Naive thymus-derived CD4-positive, alpha-beta T cell (primary cell): ENCODE results near the gene BPIFB3. TPM values are rescaled to one million over a fixed set of nuclear protein-coding genes. Genes with fewer than 3 reads are reported as not detected.

Experiments
- ATAC-seq: fragments of 150-1000 bp; cut with Tn5 transposase; 2 replicates; pipeline ENCODE4 v1.10.0; 2021; ENCODE audit warnings: mild to moderate bottlenecking, moderate library complexity
- CTCF ChIA-PET: fragments of 350-600 bp; sonication (Branson Sonifier 250); formaldehyde crosslinking; loops from one replicate; lab custom pipeline; 2021; ENCODE audit warnings: antibody characterized with exemption; lab: Charles Lee
- POLR2A ChIA-PET: fragments of 350-600 bp; sonication (Branson Sonifier 250); formaldehyde crosslinking; loops from one replicate; lab custom pipeline; 2021; ENCODE audit warnings: antibody characterized with exemption, inconsistent platforms; lab: Charles Lee
- DNase-seq, 9 donors: peaks; one replicate each; pipeline versions ENCODE4 v3.0.0 to v3.0.0-alpha.2; 2020 to 2022; ENCODE audit warnings: mixed read lengths in 1 of 9
- H3K27ac ChIP-seq: one replicate; pipeline ENCODE4 v1.7.0; 2013; ENCODE audit warnings: mild to moderate bottlenecking, low read depth, low read length, moderate library complexity
- H3K27me3 ChIP-seq, 2 donors: one replicate each; pipeline ENCODE4 v1.7.0; 2013; ENCODE audit warnings: low read length in 2 of 2, mild to moderate bottlenecking in 2 of 2, moderate library complexity in 2 of 2; ENCODE audit not compliant: control insufficient read depth in 2 of 2, insufficient read depth in 2 of 2
- H3K36me3 ChIP-seq, 3 experiments: 1 replicate in 2 of 3; 2 replicates in 1 of 3; pipeline ENCODE4 v1.7.0; 2013; ENCODE audit warnings: low read length in 3 of 3, mild to moderate bottlenecking in 3 of 3, moderate library complexity in 1 of 3; ENCODE audit not compliant: insufficient read depth in 3 of 3, control insufficient read depth in 2 of 3
- H3K4me1 ChIP-seq, 2 donors: one replicate each; pipeline ENCODE4 v1.7.0; 2013; ENCODE audit warnings: low read length in 2 of 2, mild to moderate bottlenecking in 2 of 2, moderate library complexity in 1 of 2; ENCODE audit not compliant: control insufficient read depth in 2 of 2, insufficient read depth in 2 of 2
- H3K4me3 ChIP-seq: 2 replicates; pipeline ENCODE4 v1.7.0; 2013; ENCODE audit warnings: mild to moderate bottlenecking, low read length
- H3K9me3 ChIP-seq, 3 experiments: 1 replicate in 2 of 3; 2 replicates in 1 of 3; pipeline ENCODE4 v1.7.0; 2013; ENCODE audit warnings: low read length in 3 of 3; ENCODE audit not compliant: control insufficient read depth in 2 of 3
- H3K27ac Mint-ChIP-seq, 9 donors: one replicate each; pipeline ENCODE4 v1.8.0; 2020 to 2022; ENCODE audit warnings: mixed read lengths in 9 of 9, mild to moderate bottlenecking in 8 of 9, moderate library complexity in 5 of 9, inconsistent platforms in 2 of 9
- H3K27me3 Mint-ChIP-seq, 5 donors: one replicate each; pipeline ENCODE4 v1.8.0; 2021 to 2022; ENCODE audit warnings: mixed read lengths in 5 of 5, mild to moderate bottlenecking in 1 of 5
- H3K36me3 Mint-ChIP-seq, 5 donors: one replicate each; pipeline ENCODE4 v1.8.0; 2020 to 2022; ENCODE audit warnings: mixed read lengths in 5 of 5, mild to moderate bottlenecking in 3 of 5, inconsistent platforms in 1 of 5
- H3K4me1 Mint-ChIP-seq, 7 donors: one replicate each; pipeline ENCODE4 v1.8.0; 2020 to 2022; ENCODE audit warnings: mixed read lengths in 7 of 7, mild to moderate bottlenecking in 3 of 7, inconsistent platforms in 1 of 7
- H3K4me3 Mint-ChIP-seq, 10 donors: one replicate each; pipeline ENCODE4 v1.8.0; 2020 to 2022; ENCODE audit warnings: mild to moderate bottlenecking in 10 of 10, mixed read lengths in 10 of 10, moderate library complexity in 6 of 10, inconsistent platforms in 2 of 10
- H3K9me3 Mint-ChIP-seq, 11 donors: one replicate each; pipeline ENCODE4 v1.8.0; 2020 to 2022; ENCODE audit warnings: mixed read lengths in 11 of 11, mild to moderate bottlenecking in 4 of 11, inconsistent platforms in 1 of 11, moderate library complexity in 1 of 11
- intact Hi-C, 2 donors: fragments of 100-400 bp; cut with micrococcal nuclease; formaldehyde crosslinking; loops; one replicate each; pipeline ENCODE4 v1.15.1; 2023
- polyA plus RNA-seq, 2 donors: library from polyadenylated mRNA; unstranded; fragments of 300-500 nt; fragmentation: Illumina TruSeq; gene quantifications; one replicate each; pipeline ENCODE4 v1.2.3, GENCODE V29; 2021
- total RNA-seq, 6 experiments: library from RNA in 5 of 6; stranded (reverse) in 5 of 6; gene quantifications; 1 replicate in 5 of 6; 2 replicates in 1 of 6; pipeline ENCODE4 v1.2.3 and lab custom pipeline; 2021 to 2026

The BPIFB3 gene
- total and polyA plus RNA-seq, 7 experiments from 2014 or later = not detected

GRCh38 chr20:33012327-33013189, 41.1 kb upstream of the BPIFB3 start:
- no peaks in the 10 kb centered on the region for H3K36me3 Mint-ChIP-seq
- intact Hi-C loops = no loop called here
- Histone ChIP-seq H3K9me3 (no peaks in the 10 kb centered on the region), H3K4me1 (no peaks in the 10 kb centered on the region), H3K27me3 (no peaks in the 10 kb centered on the region), H3K4me3 (no peak overlapping the region), H3K27ac (no peak overlapping the region), H3K36me3 (no peaks in the 10 kb centered on the region)
- no peaks in the 10 kb centered on the region for H3K9me3 Mint-ChIP-seq
- H3K27ac Mint-ChIP-seq = peak overlapping the region in 2 of 9 donors; percentile 4 to 34
- no peak overlapping the region for H3K4me3 Mint-ChIP-seq
- ATAC-seq (no peak), DNase-seq (no peak)
- no peaks in the 10 kb centered on the region for H3K27me3 Mint-ChIP-seq
- ChIA-PET CTCF (interaction anchor here (0.5 to 0.7 kb wide), 2 partner anchors 24 to 350 kb away, joined by 3 to 4 read pairs; no protein-coding TSS in a partner anchor), POLR2A (no interaction called here)
- peaks cover 2 to 45% (median 14%) of the 10 kb centered on the region in 7 donors for H3K4me1 Mint-ChIP-seq

DNA sequence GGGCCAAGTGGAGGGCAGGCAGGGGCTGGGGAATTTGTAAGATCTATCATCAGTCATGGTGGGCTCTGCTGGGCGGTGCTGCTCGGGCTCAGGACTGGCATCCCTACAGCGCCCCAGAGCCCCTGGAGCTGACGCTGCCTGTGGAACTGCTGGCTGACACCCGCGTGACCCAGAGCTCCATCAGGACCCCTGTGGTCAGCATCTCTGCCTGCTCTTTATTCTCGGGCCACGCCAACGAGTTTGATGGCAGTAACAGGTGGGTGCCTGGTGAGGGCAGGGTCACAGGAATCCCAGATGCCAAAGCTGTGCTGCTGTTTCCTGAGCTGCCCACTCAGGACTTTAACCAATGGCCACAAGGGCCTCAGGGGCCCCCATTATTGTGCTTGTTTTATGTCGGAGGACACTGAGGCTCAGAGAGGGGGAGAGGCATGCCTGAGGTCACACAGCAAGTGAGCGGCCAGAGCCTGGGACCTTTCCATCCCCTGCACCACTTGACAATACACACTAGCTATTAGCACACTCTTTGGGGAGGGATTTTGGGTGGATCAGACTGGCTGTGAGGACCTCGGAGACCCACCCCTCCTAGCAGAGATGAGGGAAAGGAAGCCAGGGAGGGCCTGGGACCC, 39.9 kb upstream of the BPIFB3 start:
- Histone ChIP-seq H3K4me1 (no peaks in the 10 kb centered on the region), H3K27ac (no peak overlapping the region), H3K4me3 (no peak overlapping the region), H3K36me3 (no peaks in the 10 kb centered on the region), H3K9me3 (no peaks in the 10 kb centered on the region), H3K27me3 (no peaks in the 10 kb centered on the region)
- Mint-ChIP-seq H3K9me3 (no peaks in the 10 kb centered on the region), H3K4me3 (no peak overlapping the region), H3K4me1 (peaks cover 2 to 45% (median 14%) of the 10 kb centered on the region in 7 donors), H3K27me3 (no peaks in the 10 kb centered on the region), H3K27ac (peak overlapping the region in 1 of 9 donors; percentile 38), H3K36me3 (no peaks in the 10 kb centered on the region)
- intact Hi-C loops = no loop called here
- ATAC-seq = no peak
- ChIA-PET POLR2A (no interaction called here), CTCF (no interaction called here)
- no peak for DNase-seq

DNA sequence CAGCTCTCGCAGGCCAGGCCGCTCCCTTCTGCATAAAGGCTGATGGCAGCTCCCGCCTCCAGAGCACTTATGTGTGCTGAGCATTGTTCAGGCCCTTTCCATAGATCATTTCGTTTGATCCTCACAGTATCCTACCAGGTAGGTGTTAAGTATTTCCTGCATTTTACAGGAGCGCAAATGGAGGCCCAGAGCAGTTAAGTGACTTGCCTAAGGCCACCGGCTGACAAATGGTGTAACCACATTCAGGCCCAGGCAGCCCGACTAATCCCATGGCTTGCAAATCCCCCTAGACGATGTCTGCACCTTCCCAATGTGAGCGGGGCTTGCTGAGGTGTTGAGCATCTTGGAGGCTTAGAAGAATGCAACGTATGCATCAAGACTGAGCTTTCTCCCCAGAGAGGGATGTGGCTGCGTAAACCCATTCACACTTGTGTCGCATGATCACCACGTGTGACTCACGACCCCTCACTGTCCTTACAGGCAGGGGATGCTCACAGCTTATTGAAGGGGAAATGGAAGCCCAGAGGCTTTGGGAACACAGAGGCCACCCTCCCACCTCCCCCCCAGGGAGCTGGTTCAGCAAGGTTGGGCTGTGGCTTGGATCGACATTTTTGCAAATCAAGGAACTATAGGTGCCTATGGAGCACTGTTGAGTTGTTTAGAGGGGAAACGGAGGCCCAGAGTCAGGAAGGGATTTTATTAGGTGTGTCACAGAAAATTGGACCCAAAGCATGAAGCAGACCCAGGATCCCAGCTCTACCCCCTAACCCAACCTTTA, 39.2 kb upstream of the BPIFB3 start:
- POLR2A ChIA-PET = no interaction called here
- CTCF ChIA-PET = no interaction called here
- no peak overlapping the region for H3K4me3 Mint-ChIP-seq

DNA sequence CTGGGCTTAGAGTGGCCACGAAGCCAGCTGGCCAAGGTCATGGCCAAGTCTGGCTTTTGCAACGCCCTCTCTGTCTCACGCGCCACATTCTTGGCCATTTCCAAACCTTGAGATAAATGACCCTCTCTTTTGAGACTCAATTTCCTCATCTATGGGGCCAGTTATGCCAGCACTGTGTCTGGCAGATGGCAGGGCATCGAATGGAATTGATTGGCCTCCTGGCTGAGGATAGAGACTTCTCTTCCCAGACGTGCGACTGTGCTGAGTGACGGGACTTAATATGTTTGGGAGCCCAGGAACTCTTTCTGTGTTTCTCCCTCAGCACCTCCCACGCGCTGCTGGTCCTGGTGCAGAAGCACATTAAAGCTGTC, 38.6 kb upstream of the BPIFB3 start:
- H3K9me3 Mint-ChIP-seq = no peaks in the 10 kb centered on the region

More for the DNA sequence above, 39.2 kb upstream of the BPIFB3 start:
- Mint-ChIP-seq H3K27me3 (no peaks in the 10 kb centered on the region), H3K27ac (peak overlapping the region in 2 of 9 donors; percentile 26 to 43), H3K4me1 (peaks cover 2 to 45% (median 14%) of the 10 kb centered on the region in 7 donors), H3K36me3 (no peaks in the 10 kb centered on the region), H3K9me3 (no peaks in the 10 kb centered on the region)
- Histone ChIP-seq H3K9me3 (no peaks in the 10 kb centered on the region), H3K27me3 (no peaks in the 10 kb centered on the region), H3K27ac (no peak overlapping the region), H3K4me3 (no peak overlapping the region), H3K36me3 (no peaks in the 10 kb centered on the region), H3K4me1 (no peaks in the 10 kb centered on the region)
- intact Hi-C loops = no loop called here
- ATAC-seq (no peak), DNase-seq (no peak)

DNA sequence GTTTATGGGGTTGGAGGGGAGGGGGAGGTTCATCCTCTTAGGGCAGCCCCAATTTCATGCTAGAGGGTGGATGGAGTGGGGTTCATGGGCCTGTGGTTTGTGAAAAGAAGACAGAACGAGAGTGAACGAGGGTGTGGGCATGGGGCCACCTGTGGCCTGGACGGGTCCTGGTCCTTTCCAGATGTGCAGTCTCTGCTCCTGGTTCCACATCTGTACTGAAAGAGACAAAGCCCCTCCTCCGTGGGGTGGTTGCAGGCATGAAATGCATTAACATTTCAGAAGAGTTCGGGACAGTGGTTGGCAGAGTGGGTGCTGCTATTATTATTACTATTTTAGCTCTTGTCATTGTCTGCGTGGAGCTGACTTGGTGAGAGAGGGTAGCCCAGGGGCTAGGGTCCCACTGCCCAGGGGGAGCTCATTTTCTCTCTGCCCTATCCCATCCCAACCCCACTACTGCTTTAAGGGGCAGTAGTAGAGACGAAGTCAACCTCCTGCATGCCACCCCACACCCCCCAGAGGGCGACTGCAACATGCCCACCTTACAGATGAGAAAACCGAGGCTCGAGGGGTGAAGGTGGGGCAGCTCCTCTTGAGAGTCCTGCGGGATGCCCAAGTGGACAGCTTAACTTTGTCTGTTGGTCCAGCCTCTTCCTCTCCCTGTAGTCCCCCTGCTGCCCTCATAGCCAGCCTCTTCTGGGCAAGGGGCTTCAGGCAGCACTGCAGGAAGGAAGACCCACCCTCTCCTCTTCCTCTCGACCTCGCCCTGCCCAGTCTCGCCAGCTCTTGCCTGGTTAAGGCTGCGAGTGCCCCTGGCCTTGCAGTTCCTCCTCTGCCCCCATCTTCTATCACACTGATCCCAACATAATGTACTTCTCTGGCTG, 37.8 kb upstream of the BPIFB3 start:
- Mint-ChIP-seq H3K9me3 (no peaks in the 10 kb centered on the region), H3K36me3 (no peaks in the 10 kb centered on the region), H3K4me3 (no peak overlapping the region), H3K27ac (peak overlapping the region in 4 of 9 donors; percentile 47 to 83 (median 66)), H3K27me3 (no peaks in the 10 kb centered on the region), H3K4me1 (peaks cover 2 to 40% (median 14%) of the 10 kb centered on the region in 7 donors)
- CTCF ChIA-PET = no interaction called here
- no peaks in the 10 kb centered on the region for H3K4me1 ChIP-seq
- POLR2A ChIA-PET = interaction anchor here (0.6 kb wide), 1 partner anchor 771 kb away, joined by 9 read pairs; no protein-coding TSS in a partner anchor
- H3K27me3 ChIP-seq = no peaks in the 10 kb centered on the region
- ATAC-seq = no peak
- H3K4me3 ChIP-seq = no peak overlapping the region
- H3K27ac ChIP-seq = no peak overlapping the region
- intact Hi-C loops = no loop called here
- no peaks in the 10 kb centered on the region for H3K9me3 ChIP-seq
- H3K36me3 ChIP-seq = no peaks in the 10 kb centered on the region
- no peak for DNase-seq

More for the DNA sequence above, 38.6 kb upstream of the BPIFB3 start:
- intact Hi-C loops = no loop called here
- DNase-seq (no peak), ATAC-seq (no peak)
- Histone ChIP-seq H3K27ac (no peak overlapping the region), H3K4me1 (no peaks in the 10 kb centered on the region), H3K4me3 (no peak overlapping the region), H3K36me3 (no peaks in the 10 kb centered on the region), H3K9me3 (no peaks in the 10 kb centered on the region), H3K27me3 (no peaks in the 10 kb centered on the region)
- H3K4me1 Mint-ChIP-seq = peaks cover 2 to 42% (median 14%) of the 10 kb centered on the region in 7 donors
- no peaks in the 10 kb centered on the region for H3K36me3 Mint-ChIP-seq
- no peaks in the 10 kb centered on the region for H3K27me3 Mint-ChIP-seq
- CTCF ChIA-PET = no interaction called here
- H3K27ac Mint-ChIP-seq = peak overlapping the region in 2 of 9 donors; percentile 7 to 26
- POLR2A ChIA-PET = interaction anchor here (0.6 kb wide), 1 partner anchor 771 kb away, joined by 9 read pairs; no protein-coding TSS in a partner anchor
- H3K4me3 Mint-ChIP-seq = no peak overlapping the region
